ENCODE results near the gene TPSD1.
"Not testable (repeated sequence)": the region's sequence is repeated elsewhere in the genome, so short reads cannot be mapped to it uniquely, and the experiment has no call there.

Gene TPSD1

GRCh38 chr16:1255276-1256122 lies at the start of gene TPSD1:
Gene TPSD1, plus strand, starts transcription at chr16:1256069. Its CDS starts 212 bp downstream, at chr16:1256281.
- DNase-seq (ENCODE audit: low read depth in 2 of 2) = not testable (repeated sequence)

- no peak for DNase-seq (ENCODE audit: low read depth in 2 of 2)
Measured at GRCh38 chr16:1206326-1206725, 49.5 kb upstream of the TPSD1 start.

- no peak for DNase-seq (ENCODE audit: low read depth in 2 of 2)
Measured at GRCh38 chr16:1206786-1207185, 49.1 kb upstream of the TPSD1 start.

- DNase-seq (ENCODE audit: low read depth in 2 of 2) = no peak
Measured at GRCh38 chr16:1208239-1208830, 47.5 kb upstream of the TPSD1 start.

- DNase-seq (ENCODE audit: low read depth in 2 of 2) = no peak
Measured at GRCh38 chr16:1209081-1209480, 46.8 kb upstream of the TPSD1 start.

GRCh38 chr16:1210461-1210860 lies 45.4 kb upstream of the TPSD1 start:
- no peak for DNase-seq (ENCODE audit: low read depth in 2 of 2)

- DNase-seq (ENCODE audit: low read depth in 2 of 2) = no peak
Measured at GRCh38 chr16:1211451-1212268, 44.2 kb upstream of the TPSD1 start.

- no peak for DNase-seq (ENCODE audit: low read depth in 2 of 2)
Measured at GRCh38 chr16:1212616-1213194, 43.2 kb upstream of the TPSD1 start.

GRCh38 chr16:1213231-1213630 lies 42.6 kb upstream of the TPSD1 start:
- DNase-seq (ENCODE audit: low read depth in 2 of 2) = no peak

GRCh38 chr16:1213796-1214372 lies 42.0 kb upstream of the TPSD1 start:
- DNase-seq (ENCODE audit: low read depth in 2 of 2) = no peak

GRCh38 chr16:1214719-1215118 lies 41.1 kb upstream of the TPSD1 start:
- DNase-seq (ENCODE audit: low read depth in 2 of 2) = no peak

- DNase-seq (ENCODE audit: low read depth in 2 of 2) = no peak
Measured at GRCh38 chr16:1215574-1216295, 40.1 kb upstream of the TPSD1 start.

GRCh38 chr16:1216296-1216619 lies 39.6 kb upstream of the TPSD1 start:
- DNase-seq (ENCODE audit: low read depth in 2 of 2) = no peak

GRCh38 chr16:1216681-1217400 lies 39.0 kb upstream of the TPSD1 start:
- no peak for DNase-seq (ENCODE audit: low read depth in 2 of 2)

- DNase-seq (ENCODE audit: low read depth in 2 of 2) = no peak
Measured at GRCh38 chr16:1217526-1217925, 38.3 kb upstream of the TPSD1 start.

GRCh38 chr16:1218061-1218929 lies 37.6 kb upstream of the TPSD1 start:
- DNase-seq (ENCODE audit: low read depth in 2 of 2) = no peak

GRCh38 chr16:1218930-1219611 lies 36.8 kb upstream of the TPSD1 start:
- no peak for DNase-seq (ENCODE audit: low read depth in 2 of 2)

- DNase-seq (ENCODE audit: low read depth in 2 of 2) = no peak
Measured at GRCh38 chr16:1220098-1220728, 35.7 kb upstream of the TPSD1 start.
